Endothelial cell of hepatic sinusoid (primary cell): ENCODE data around the gene SUMO1.

Experiments used
- in situ Hi-C: cut with HindIII; loops from 2 replicates; pipeline ENCODE4 v1.10.0; 2017; ENCODE audit warnings: low sequenced_read_pairs

SUMO1 gene

GRCh38 chr2:202201220-202202160 lies 36.9 kb downstream of the SUMO1 start:
- in situ Hi-C loops, result no loop called here

DNA sequence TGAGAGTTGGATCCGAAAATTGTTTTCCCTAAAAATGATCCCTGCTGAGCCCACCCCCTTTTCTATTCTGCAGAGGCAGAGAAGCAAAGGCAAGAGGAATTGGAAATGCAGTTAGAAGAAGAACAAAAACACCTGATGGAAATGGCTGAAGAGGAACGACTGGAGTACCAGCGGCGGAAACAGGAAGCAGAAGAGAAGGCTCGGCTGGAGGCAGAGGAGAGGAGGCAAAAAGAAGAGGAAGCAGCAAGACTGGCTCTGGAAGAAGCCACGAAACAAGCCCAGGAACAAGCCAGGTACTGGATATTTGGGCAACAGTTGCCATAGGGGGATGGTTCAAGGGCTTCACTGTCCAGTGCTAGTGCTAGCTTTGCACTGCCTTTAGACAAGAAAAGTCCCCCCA lies 41.7 kb downstream of the SUMO1 start:
- in situ Hi-C loops, result no loop called here

GRCh38 chr2:202194418-202194817 lies 44.0 kb downstream of the SUMO1 start:
- in situ Hi-C loops, result no loop called here

DNA sequence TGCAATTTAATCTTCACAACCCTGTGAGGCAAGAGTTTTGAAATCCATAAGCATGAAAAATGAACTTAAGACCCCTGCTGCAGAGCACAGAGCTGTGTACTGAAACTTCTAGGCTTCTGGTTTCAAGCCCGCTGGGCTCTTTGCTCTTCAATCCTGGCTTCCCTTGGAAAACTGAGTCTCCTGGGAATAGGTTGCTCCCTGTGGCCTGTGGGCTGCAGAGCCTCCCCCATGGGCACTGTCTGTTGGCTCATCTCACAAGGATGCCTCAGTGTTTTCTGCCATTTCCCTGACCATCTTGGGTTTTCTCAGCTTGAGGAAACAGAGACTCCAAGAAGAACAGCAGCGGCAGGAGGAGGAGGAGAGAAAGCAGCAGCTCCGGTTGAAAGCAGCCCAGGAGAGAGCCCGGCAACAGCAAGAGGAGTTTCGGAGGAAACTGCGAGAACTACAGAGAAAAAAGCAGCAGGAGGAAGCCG lies 44.5 kb downstream of the SUMO1 start:
- in situ Hi-C loops, result no loop called here

DNA sequence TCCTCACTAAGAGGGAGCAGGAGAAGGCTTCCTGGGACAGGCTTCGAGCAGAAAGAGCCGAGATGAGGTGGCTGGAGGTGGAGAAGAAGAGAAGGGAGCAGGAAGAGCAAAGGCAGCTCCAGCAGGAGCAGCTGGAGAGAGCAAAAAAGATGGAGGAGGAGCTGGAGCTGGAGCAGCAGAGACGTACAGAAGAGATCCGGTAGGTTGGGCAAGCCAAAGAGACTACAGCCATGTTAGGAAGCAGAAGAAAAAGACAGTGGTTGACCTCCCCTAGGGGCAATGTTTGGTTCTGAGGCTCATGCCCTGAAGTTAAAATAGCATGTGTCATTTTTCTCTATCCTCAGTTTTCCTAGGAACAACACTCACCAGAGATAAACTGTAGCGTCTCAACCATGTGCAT lies 45.1 kb downstream of the SUMO1 start:
- in situ Hi-C loops, result no loop called here

- in situ Hi-C loops, result no loop called here
Measured at GRCh38 chr2:202187570-202187969, 50.8 kb downstream of the SUMO1 start.

DNA sequence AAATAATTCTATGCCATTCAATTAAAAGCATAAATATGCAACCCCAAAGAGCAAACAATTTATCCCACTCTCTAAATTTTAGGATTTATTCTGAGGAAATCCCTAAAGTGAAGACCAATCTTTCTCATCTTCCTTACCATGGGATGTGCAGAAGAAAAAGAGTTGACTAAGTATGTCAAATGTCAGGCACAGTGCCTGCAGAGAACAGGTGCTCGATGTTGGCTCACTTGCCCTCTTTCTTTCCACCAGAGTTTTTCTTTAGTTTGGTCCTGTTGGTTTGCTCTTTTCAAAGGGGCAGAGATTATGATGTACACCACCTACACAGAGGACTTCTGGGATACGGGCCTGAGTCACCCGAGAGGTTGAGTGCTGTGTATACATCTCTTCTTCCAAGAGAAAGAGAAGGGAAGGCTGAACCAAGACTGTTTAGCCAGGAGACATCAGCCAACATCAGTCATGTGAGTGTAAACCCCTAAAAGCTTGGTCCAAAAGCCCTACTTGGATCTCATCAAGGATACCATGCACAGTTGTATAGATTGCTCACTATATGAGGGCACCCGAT lies 51.7 kb downstream of the SUMO1 start:
- in situ Hi-C loops, result no loop called here

GRCh38 chr2:202185156-202185555 lies 53.2 kb downstream of the SUMO1 start:
- in situ Hi-C loops, result no loop called here

GRCh38 chr2:202184557-202184956 lies 53.8 kb downstream of the SUMO1 start:
- in situ Hi-C loops, result no loop called here

GRCh38 chr2:202178346-202178958 lies 59.9 kb downstream of the SUMO1 start:
- in situ Hi-C loops, result no loop called here

DNA sequence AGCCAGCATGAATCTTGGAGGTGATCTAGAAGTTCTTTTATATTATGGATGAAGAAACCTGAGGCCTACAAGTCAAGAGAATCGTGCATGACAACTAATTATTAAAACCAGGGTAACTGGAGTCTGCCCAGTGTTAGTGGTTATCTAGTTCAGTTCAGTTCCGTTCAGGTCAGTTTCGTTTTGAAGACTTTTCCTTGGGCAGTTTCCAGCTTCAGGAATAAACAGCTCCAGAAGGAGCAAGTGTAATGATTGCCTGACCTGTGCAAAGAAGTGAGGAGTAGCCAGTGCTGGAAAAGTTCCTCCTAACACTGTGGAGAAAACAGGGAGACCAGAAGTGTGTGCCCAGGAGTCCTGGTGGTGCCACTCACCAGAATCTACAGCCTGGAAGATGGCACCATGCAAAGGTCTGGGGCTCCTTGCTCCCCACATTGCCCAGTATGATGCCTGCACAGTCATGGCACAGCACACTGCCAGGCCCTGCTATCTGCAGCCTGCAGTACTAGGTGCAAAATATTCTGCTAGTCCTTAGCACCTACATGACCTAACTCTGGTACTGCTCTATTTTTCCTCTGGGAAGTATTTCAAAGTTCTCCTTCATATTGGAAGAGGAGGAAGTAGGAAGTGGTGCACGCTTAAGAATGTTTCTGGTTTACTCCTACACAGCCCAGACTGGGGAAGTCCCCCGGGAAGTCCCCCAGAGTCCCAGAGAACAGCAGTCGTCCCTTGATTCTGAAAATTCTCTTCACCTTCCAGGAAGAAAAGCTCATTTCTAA lies 65.8 kb downstream of the SUMO1 start:
- in situ Hi-C loops, result no loop called here

DNA sequence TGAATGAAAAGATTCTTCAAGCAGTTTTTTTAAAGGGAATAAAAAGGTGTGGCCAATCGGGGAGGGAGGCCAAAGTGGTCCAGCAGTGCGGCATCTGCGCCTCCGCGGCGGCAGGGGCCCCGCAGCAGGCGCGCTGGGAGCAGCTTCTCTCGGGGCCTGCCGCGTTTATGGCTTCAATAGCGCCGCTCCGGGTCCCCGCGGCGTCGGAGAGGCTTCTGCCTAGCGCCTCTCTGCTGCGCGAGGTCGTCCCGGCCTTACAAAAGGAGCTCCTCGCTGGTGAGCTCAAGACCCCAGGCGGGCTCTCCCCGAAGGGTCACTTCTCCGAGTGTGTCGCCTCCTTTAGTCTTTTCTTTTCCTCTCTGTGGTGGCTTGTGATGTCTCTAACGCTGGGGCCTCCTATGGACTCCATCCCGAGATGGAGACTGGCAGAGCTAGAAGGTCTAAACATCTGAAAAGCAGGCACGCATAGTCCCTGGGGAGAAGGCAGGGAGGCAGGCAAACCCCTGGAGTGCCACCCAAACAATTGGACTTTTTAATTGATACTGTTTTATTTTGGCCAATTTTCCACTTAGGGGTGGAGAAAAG lies 67.1 kb downstream of the SUMO1 start:
- in situ Hi-C loops, result no loop called here

DNA sequence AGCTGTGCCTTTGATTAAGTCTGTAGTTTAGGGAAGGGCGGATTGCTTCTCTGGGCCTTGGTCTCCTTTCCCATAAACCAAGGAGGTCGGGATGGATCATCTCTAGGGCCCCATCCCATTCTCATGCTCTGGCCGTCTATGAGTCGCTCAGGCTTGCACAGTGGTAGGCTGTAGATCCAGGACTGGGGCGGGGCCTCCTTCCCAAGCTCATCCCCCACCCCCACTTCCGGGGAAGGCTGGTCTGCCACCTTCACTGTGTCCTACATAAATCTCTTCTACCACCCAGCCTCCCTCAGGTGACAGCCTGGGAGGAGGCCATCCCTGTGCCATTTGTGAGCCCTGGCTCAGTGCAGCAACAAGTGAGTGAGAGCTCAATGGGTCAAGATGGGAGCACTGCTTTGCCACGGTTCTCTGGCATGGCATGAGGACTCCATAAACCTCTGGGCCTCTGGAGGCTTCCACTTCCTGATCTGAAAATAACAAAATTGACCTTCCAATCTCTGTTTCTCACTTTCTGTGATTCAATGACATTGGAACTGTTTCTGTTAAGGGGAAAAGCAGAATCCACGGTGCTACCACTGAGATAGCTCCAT lies 68.5 kb downstream of the SUMO1 start:
- in situ Hi-C loops, result no loop called here

GRCh38 chr2:202169131-202169530 lies 69.3 kb downstream of the SUMO1 start:
- in situ Hi-C loops, result no loop called here

DNA sequence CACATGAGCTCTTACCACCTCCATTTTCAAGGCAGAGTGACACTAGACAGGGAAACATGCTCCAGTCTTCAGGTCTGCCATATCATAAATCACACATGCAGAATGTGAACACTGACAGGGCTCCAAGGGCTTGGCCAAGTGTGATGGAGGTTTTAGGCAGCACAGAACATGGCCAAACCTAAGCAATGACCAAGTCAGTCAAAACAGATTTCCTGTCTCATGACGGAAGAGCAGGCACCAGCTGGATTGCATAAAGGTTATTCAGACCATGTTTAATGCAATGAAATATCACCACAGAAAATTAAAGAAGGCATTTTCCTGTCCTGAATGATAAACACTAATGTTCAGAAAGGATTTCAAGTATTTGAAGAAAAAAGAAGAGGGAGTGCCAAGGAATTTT lies 72.5 kb downstream of the SUMO1 start:
- in situ Hi-C loops, result no loop called here

DNA sequence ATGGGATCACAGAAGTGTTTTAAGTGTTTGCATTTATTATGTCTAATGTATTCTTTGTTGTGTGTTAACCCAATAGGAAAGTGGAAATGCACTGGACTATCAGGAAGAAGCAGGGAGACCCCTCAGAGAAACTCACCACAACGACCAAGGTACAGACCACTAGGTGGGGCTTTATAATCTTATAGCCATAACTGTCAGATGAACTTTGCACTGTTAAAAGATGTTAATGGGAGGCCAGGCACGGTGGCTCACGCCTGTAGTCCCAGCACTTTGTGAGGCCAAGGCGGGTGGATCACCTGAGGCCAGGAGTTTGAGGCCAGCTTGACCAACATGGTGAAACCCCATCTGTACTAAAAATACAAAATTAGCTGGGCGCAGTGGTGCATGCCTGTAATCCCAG lies 73.2 kb downstream of the SUMO1 start:
- in situ Hi-C loops, result no loop called here

GRCh38 chr2:202164411-202164810 lies 74.0 kb downstream of the SUMO1 start:
- in situ Hi-C loops, result no loop called here

- in situ Hi-C loops, result no loop called here
Measured at GRCh38 chr2:202161151-202161835, 77.1 kb downstream of the SUMO1 start.

DNA sequence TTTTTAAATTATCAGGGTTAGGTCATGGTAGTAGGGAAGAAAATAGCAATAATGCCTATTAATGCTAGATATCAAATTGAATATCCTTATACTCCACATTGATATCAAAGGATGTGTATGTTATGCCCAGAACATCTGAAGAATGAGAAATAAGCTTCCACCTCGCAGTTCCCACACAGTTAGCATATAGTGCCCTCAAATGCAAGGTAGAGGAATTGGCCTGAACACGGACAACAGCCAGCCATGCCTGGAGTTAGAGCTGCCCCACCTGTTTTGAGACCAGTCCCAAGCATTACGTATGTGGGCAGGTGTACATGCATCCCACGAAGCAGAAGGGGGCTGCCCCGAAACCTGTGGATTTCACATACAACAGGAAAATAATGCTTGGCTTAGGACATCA lies 79.6 kb downstream of the SUMO1 start:
- in situ Hi-C loops, result no loop called here
